Ecto neural progenitor cell (in vitro differentiated cells): Measurements from ENCODE around the gene C1QTNF4.
"Not testable (repeated sequence)": the region's sequence is repeated elsewhere in the genome, so short reads cannot be mapped to it uniquely, and the experiment has no call there.

Source experiments
- DNase-seq: peaks from one replicate; pipeline ENCODE4 v3.0.0-alpha.2; 2018; ENCODE audit warnings: low spot score

C1QTNF4 gene

GRCh38 chr11:47593934-47594855 lies at the start of gene C1QTNF4:
TSS of gene C1QTNF4 (minus strand) at chr11:47594411. CDS start at chr11:47590810, 3,601 bp downstream.
- DNase-seq = peak; percentile 71

- DNase-seq = peak; percentile 97
Measured at GRCh38 chr11:47642099-47642855, 48.1 kb upstream of the C1QTNF4 start, which contains the start of gene MTCH2. TSS of gene MTCH2 (minus strand) at chr11:47642559. CDS start at chr11:47642465, 94 bp downstream.

GRCh38 chr11:47641600-47642098 lies 47.4 kb upstream of the C1QTNF4 start:
- DNase-seq = no peak

GRCh38 chr11:47640506-47640905 lies 46.3 kb upstream of the C1QTNF4 start:
- DNase-seq = not testable (repeated sequence)

GRCh38 chr11:47636331-47636730 lies 42.1 kb upstream of the C1QTNF4 start:
- DNase-seq = not testable (repeated sequence)

- no peak for DNase-seq
Measured at GRCh38 chr11:47631473-47631872, 37.3 kb upstream of the C1QTNF4 start.

DNA sequence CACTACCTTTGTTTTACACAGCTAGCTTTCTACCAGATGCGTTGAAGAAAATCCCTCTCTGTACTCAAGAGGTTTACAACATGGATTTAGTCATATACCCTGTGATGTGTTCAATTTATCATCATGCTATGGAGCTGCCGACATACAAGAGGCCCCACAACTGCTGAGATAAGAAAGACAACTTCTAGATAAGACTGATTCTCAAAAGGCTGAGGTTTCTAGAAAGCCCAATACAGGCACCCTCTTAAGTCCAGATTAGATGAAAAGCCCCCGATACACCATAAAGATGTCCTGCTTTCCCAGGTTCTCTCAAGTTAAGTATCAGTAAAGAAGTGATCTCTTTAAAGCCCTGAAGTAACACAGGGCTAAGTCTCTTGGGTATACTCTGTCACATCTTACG lies 33.8 kb upstream of the C1QTNF4 start:
- DNase-seq = no peak

DNA sequence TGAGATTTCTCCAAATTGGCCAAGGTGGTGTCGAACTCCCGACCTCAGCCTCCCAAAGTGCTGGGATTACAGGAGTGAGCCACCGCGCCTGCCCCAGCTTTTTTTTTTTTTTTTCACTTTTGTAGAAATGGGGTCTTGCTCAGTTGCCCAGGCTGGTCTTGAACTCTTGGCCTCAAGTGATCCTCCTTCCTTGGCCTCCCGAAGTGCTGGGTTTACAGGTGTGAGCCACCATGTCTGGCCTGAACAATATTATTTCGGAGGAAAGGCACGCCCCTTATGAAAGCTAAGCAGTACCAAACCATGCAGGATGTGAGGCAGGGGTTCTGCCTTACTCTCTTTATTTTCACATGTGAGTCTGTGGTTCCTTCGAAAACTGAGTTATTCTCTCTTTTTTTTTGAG lies 32.0 kb upstream of the C1QTNF4 start:
- no peak for DNase-seq

DNA sequence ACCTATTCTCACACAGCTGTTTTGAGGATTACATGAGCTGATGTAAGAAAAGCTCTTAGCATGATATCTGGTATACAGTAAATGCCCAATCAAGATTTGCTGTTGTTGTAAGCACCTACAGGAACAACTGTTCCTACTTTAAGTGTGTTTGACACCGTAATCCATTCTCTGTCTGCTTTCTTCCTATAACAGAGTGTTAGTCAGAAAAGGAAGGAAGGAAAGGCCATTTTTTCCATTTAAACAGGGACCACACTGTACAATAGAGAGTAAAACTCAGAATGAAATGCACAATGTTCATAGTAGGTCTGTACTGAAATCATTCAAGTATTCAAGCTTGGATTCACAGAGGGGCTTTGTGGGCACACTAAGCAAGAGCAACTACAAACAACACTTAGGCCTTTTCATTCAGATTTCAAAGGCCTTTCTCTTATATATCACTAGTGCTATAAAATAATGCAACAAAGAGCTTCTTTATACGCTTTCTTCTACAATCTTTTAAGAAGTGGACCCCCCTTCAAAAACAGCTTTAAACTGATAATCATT lies 26.7 kb upstream of the C1QTNF4 start:
- DNase-seq = no peak

DNA sequence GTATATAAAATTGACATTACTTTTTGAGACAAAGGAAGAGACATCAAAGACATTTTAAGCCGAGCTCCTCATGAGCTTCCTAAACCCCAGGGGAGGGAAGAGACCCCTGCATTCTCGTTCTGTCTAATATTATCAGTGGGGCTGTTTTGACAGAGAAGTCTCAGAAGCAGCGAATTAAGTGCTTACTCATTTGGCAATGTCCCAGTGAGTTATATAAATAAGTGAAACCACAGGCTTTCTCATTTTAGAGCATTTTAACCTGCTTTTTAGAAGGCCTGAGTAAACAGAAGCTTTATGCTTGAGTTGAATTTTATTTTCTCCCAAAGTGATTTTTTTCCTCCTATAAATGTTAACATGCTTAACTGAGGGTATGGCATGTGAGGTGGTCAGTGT lies 23.2 kb upstream of the C1QTNF4 start:
- DNase-seq = no peak

- no peak for DNase-seq
Measured at GRCh38 chr11:47616726-47617416, 22.7 kb upstream of the C1QTNF4 start.

- DNase-seq = no peak
Measured at GRCh38 chr11:47615249-47615648, 21.0 kb upstream of the C1QTNF4 start.

DNA sequence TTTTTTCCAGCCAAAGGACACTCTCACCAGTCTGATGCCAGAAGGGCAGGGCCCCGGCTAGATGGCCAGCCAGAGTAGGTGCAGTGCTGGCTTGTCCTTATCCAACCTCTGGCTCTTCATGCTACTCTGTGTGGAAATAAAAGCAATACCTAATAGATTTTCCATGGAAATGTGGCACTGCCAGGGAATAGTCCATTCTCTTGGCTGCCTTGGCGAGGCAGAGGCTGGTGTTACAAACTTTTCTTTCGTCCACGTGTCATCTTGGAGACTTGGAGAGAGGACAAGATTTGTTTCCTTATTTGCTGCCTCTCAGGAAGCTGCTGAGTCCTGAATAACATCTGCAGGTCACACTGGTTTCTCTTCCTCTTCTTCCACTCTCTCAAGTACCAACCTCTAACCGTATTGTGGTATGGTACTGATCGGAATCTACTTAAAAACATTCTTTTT lies 17.2 kb upstream of the C1QTNF4 start:
- no peak for DNase-seq

DNA sequence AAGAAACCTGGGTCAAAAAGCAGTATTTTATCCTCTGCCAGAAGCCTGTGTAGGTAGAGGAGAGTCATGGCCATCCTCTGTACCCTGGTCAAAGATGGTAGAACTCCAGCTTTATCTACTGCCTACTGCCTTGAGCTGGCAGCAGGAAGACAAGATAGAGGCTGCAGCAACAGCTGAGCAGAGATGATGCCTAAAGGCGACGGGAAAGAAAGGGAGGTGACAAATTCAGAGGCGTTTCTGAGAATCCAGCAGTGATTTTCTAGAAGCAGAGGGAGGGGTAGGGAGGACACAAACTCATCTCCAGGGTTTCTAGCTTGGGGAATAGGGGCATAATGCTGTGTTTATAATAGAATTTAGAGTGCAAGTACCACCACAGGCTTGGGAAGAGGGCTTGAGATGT lies 15.5 kb upstream of the C1QTNF4 start:
- DNase-seq = no peak

- no peak for DNase-seq
Measured at GRCh38 chr11:47607380-47607779, 13.2 kb upstream of the C1QTNF4 start.

- DNase-seq = no peak
Measured at GRCh38 chr11:47606731-47607130, 12.5 kb upstream of the C1QTNF4 start.

DNA sequence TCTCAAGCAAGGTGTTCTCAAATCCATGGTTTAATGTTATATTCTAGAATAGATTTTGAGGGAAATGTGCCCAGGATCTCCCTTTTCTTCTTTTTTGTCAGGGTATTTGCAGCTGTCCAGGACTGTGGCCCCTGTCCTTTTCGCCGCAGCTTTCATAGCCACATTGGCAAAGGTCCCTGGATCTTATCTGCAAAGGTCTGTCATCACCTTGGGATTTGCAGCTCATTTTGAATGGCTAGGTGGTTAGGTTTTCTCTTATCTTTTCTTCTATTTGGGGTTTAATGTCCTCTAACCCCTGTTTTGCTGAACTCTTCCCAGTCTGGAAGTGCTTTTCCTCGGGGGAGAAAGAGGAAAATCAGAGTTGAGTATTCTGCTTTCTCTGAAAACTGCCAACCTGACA lies 11.7 kb upstream of the C1QTNF4 start:
- DNase-seq = no peak

- no peak for DNase-seq
Measured at GRCh38 chr11:47603295-47603694, 9.1 kb upstream of the C1QTNF4 start.

DNA sequence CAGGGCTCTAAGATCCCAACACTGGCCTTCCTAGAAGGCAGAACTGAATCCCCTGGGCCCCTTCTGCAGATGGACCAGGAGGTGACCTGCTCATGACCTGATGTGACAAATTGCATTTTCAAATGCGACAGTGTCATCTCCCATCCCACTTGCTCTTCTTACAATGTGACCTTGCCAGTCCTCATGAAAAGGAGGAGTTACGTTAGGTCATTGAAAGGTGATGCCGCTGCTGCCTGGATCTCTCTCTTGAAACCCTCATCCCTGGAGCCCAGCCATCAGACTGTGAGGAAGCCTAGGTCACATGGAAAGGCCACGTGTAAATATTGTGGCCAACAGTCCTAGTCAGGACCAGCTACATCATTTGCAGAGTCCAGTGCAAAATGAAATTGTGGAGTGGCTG lies 5.7 kb upstream of the C1QTNF4 start:
- DNase-seq = no peak

- DNase-seq = no peak
Measured at GRCh38 chr11:47595967-47596366, 1.8 kb upstream of the C1QTNF4 start.

- DNase-seq = no peak
Measured at GRCh38 chr11:47595029-47595428, 818 bp upstream of the C1QTNF4 start.

- DNase-seq = no peak
Measured at GRCh38 chr11:47593492-47593933, 698 bp downstream of the C1QTNF4 start.
